ENCODE measurements around the gene ADCY3.

GRCh38 chr2:24830786-24831185 is 89.3 kb downstream of the ADCY3 start:
- no peak for TF ChIP-seq CTCF (IDR thresholded peaks at IDR 0.05 in 4 of 5, conservative IDR thresholded peaks at IDR 0.05 in 1 of 5)
- TF ChIP-seq POLR2A (IDR thresholded peaks at IDR 0.05) = no peak
